Right ventricle myocardium inferior (tissue), 1 donor: Measurements from ENCODE around the gene SETD7. TPM values are rescaled to one million over a fixed set of nuclear protein-coding genes. Genes with fewer than 3 reads are reported as not detected.

Experiments used
- ATAC-seq: fragments of 200-7000 bp; cut with Tn5 transposase; one replicate; pipeline ENCODE4 v1.9.1; 2020; ENCODE audit warnings: mild to moderate bottlenecking, moderate library complexity
- DNase-seq: peaks from one replicate; pipeline ENCODE4 v3.0.0; 2021; ENCODE audit errors: missing footprints
- intact Hi-C: fragments of 100-400 bp; cut with DNase I; formaldehyde crosslinking; loops from one replicate; pipeline ENCODE4 v1.11.0; 2022
- long read RNA-seq: library from polyadenylated mRNA; unstranded; transcript quantifications from one replicate; pipeline ENCODE4 v2.0.0, GENCODE V29; 2021
- total RNA-seq: library from RNA; stranded (reverse); fragmentation: NEBNext Ultra II Directional; extraction: Animal tissue kit (Norgen Biotek cat#: 25700); gene quantifications from one replicate; pipeline ENCODE4 v1.2.1, GENCODE V29; 2021
- donor health status: DM: no; HTN: yes; CAD: no; lungs with severe emphysema.

SETD7 gene
- total RNA-seq = 52.2 TPM
- long read RNA-seq, full-length matches to known transcripts = 11 of 18 reads
- long read RNA-seq, partial matches to known transcripts = 0 of 18 reads
- long read RNA-seq, other reads (novel, unspliced or antisense) = 7 of 18 reads

DNA sequence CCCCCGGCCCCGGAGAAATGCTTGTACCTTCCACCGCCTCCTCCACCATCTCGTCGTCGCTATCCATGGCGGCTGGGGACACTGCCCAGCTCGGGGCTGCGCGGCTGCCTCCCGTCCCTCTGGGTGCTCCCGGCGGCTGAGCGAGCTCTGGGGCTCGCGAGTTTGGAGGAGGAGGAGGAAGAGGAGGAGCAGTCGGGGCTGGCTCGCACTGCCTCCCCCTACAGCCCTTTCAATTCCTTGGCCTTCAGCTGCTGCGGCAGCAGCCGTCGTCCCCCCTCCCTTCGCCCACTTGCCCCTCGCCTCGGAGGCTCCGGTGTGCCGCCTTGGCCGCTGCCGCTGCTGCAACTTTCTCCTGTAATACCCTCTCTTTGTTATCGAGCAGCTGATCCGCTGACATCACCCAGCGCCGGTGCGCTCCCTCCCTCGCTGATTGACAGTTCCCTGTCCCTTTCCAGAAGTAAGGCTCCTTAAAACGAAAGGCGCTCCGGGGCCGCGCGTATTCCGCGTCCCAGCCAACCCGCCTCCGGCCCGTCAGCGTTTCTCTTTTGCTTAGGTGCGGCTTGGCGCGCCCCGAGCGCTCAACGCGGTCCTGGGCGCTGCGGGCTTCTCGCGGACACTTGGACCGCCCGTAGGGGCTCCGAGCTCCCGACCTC lies at the start of gene SETD7:
SETD7 (minus strand) TSS at position 149 of the 653 bp plus-strand sequence; CDS start at position 67, 82 bp downstream.
- peak; percentile 88 for DNase-seq
- intact Hi-C loops = loop anchor here (5.0 to 10.0 kb wide), 3 partner anchors 39 to 521 kb away; partner anchors contain the start of gene RAB33B
- peak; percentile 71 for ATAC-seq

GRCh38 chr4:139605516-139605915 lies 49.5 kb upstream of the SETD7 start:
- DNase-seq = no peak
- no peak for ATAC-seq
- intact Hi-C loops = no loop called here

DNA sequence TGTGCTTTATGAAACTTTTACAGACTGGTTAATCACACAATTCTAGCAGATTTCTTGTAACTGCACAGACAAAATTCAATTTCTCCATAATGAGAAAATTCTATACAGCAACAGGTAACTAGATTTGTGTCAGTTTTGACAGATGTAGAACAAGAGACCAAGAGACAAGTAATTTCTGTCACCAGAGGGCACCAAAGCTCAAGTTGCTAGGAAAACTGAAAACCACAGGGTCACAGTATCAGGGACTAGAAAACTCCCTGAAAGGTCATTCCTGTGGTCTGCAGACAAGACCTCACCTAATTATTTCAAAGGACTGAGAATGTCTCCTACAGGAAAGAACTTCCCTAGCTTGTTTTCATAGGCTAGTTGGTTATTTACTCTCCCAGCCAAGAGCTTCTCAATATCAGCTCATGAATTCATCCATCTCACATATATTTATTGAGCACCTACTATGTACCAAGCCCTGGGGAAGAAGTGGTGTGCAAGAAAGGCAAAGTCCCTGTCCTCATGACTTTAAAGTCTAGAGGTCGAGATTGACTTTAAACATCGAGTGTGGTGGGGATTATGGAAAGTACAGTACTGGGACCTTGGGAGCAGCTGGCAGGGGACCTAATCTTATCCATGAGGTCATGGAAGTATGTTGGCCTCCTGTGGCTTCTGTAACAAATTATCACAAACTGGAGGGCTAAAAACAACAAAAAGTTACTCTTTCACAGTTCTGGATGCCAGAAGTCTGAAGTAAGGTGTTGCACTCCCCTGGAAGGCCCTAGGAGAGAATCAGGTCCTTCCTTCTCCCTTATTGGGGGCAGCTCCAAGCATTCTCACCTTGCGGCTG lies 47.8 kb upstream of the SETD7 start:
- ATAC-seq (peak; percentile 52), DNase-seq (no peak)
- intact Hi-C loops = loop anchor here (1.0 to 2.0 kb wide), 2 partner anchors 29 to 48 kb away; no protein-coding TSS in a partner anchor

DNA sequence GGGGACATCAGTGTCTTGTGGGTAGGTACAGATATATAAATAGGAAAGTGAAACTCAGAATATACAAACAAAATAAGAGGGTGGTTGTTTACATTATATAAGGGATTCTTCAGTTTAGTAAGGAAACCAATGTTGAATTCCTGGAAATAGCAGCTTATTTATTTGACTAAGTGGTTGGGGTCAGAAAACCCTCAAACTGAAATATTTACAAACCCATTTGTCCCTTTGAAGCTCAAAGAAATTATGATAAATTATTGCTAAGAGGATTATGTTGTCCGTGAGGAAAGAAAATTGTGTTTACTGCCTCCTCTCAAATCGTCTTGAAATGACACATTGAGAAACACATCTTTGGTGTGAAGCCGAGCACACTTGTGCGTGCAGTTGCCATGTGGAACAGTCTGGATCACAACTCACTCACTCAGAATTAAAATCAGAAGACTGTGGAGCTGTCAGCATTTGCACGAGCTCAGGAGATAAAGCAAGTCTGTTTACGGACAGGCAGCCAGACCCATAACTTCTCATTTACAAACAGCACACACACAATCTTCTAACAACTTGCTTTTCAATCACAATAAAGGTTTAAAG lies 46.8 kb upstream of the SETD7 start:
- DNase-seq = no peak
- intact Hi-C loops = loop anchor here (1.0 to 2.0 kb wide), 2 partner anchors 30 to 48 kb away; no protein-coding TSS in a partner anchor

GRCh38 chr4:139600662-139601061 lies 44.6 kb upstream of the SETD7 start:
- intact Hi-C loops = no loop called here
- no peak for DNase-seq
- ATAC-seq = no peak

More for the DNA sequence above, 46.8 kb upstream of the SETD7 start:
- ATAC-seq = no peak

DNA sequence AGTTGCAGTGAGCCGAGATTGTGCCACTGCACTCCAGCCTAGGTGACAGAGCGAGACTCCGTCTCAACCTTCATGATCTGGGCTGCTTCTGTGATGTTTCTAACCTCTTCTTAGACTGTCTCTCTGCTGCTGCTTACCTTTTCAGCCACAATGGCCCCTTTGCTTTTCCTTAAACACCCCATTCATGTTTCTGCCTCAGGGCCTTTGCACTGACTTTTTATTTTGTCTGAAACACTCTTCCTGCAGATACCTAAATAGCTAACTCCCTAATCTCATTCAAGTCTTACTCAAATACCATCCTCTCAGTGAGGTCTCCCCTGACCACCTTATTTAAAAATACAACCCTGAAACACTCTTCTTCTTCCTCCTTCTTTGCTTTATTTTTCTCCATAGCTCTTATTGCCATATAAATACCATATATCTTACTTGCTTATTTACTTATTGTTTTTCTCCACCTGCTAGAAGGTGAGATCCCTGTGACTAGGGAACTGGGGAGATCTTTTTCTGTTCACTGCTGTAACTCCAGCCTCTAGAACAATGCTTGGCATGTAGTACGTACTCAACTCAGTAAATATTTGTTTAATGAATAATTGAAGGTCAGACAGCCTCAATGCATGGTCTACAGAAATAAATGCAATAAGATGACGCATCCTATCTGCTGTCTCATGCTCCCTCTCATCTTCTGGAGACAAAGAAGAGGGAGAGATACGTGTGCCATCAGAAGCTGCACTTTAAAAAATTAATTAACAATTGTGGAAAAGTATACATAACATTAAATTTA lies 43.8 kb upstream of the SETD7 start:
- no peak for DNase-seq
- ATAC-seq = no peak
- intact Hi-C loops = no loop called here

DNA sequence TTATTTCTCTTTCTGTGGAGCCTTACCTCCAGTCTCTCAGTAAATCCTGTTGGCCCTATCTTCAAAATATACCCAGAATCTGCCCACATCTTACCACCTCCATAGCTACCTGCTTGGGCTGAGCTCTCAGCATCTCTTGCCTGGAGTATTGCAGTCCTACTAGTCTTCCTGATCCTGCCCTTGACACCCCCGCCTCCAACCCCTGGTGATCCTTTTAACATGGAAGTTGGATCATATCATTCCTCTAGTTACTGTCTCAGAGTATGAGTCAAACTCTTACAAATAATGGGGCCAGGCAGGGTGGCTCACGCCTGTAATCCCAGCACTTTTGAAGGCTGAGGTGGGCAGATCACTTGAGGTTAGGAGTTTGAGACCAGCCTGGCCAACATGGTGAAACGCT lies 43.1 kb upstream of the SETD7 start:
- intact Hi-C loops = no loop called here
- no peak for DNase-seq
- ATAC-seq = no peak

DNA sequence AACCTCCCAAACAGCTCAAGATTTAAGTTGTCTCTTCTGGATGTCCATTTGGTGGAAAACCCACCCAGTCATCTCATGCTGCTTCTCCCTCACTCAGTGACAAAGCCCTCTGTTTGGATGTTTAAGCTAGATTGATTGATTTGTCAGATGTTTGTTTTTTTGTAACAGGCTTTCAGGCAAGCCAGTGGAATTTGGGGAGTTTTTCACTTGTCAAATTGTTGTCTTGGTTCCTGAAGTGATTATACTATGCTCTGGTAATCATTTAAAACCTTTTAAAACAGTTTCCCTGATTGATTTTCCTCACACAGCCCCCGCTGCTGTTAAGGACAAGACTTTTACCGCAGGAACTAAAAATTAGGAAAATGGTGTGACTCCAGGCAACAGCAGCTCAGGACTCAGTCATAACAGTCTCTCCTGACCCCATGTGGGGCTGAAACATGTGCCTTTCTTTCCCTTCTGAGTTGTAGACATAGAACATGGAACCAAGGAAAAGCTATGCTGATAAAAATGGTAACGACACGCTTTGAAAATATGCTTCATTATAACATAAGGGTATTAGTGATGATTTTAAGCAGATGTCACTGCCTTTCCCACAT lies 40.8 kb upstream of the SETD7 start:
- no peak for ATAC-seq

GRCh38 chr4:139596034-139596683 lies 40.1 kb upstream of the SETD7 start:
- intact Hi-C loops = no loop called here
- ATAC-seq (peak; percentile 77), DNase-seq (no peak)

More for the DNA sequence above, 40.8 kb upstream of the SETD7 start:
- DNase-seq = no peak
- intact Hi-C loops = no loop called here

DNA sequence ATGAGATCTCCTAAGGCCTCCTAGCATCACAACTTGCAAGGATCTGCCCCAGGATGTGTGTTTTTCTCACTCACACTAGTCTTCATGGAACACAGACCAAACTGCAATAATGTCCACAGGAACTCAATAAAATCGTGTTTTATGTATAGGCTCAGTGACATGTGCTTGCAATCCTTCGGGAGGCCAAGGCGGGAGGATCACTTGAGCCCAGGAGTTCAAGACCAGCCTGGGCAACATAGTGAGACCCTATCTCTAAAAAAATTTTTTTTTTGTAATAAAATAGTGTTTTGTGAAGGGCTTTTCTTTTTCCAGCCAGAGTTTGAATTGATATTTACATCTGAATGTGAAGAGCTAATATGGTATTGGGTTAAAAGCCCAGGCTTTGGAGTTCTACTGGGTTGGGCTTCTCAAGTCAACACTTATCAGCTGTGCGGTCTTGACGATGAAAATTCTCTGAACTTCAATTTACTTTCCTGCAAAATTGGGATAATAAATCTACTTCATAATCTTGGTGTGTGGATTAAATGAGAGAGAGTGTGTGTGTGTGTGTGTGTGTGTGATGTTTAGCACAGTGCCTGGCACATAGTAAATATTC lies 38.7 kb upstream of the SETD7 start:
- intact Hi-C loops = no loop called here
- ATAC-seq (no peak), DNase-seq (no peak)

- DNase-seq (no peak), ATAC-seq (peak; percentile 50)
- intact Hi-C loops = no loop called here
Observed at GRCh38 chr4:139593091-139593564, 37.1 kb upstream of the SETD7 start.

- ATAC-seq (peak; percentile 23), DNase-seq (no peak)
- intact Hi-C loops = no loop called here
Observed at GRCh38 chr4:139589336-139590018, 33.5 kb upstream of the SETD7 start.

DNA sequence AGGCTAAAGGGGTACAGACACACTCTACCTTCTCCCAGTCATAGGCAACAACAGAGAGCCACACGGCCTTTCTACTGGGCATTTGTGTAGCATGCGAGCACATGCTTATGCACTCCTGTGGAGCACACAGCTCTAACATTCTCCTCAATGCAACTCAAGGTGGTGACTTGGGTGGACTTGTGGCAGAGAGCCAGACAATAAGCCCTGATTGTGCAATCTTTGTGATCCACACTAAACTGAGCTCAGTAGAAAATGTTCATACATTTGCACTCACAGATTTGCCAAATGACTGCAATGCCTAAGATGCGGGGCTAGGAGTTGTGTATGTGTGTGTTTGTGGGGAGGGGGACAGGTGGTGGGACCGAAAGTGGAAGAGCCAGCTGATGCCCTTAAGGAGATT lies 31.4 kb upstream of the SETD7 start:
- intact Hi-C loops = no loop called here
- peak; percentile 46 for ATAC-seq
- DNase-seq = no peak

- ATAC-seq (no peak), DNase-seq (no peak)
- intact Hi-C loops = no loop called here
Observed at GRCh38 chr4:139585473-139585872, 29.5 kb upstream of the SETD7 start.

DNA sequence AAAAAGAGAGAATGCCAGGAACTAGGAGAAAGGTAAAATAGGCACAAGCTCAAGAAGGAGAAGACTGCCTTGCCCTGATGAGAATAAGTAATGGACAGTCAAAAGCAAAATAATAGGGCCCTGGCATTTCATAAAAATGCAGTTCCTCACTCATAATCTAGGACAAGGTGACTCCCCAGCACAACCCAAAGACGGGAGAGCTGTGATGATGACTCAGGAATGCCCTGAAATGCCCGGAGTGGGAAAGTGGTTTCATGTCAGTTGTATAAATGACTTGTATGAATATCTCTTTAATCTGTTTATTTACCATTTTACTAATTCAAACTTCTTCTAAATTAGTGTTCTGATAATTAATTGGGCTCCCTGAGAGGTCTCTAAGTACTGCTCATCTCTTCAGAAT lies 28.8 kb upstream of the SETD7 start:
- DNase-seq (no peak), ATAC-seq (no peak)
- intact Hi-C loops = no loop called here

GRCh38 chr4:139584013-139584412 lies 28.0 kb upstream of the SETD7 start:
- ATAC-seq (no peak), DNase-seq (no peak)
- intact Hi-C loops = no loop called here

GRCh38 chr4:139582044-139582443 lies 26.0 kb upstream of the SETD7 start:
- DNase-seq (no peak), ATAC-seq (no peak)
- intact Hi-C loops = no loop called here
